Activated CD4-positive, alpha-beta T cell treated with anti-CD3 and anti-CD28 coated beads, Interleukin-2, amount 50 U/mL, for 1 hour (primary cell): ENCODE measurements around the gene ZMIZ1.

Experiments used
- DNase-seq: peaks from one replicate; pipeline ENCODE4 v3.0.0-alpha.2; 2020

ZMIZ1 gene

DNA sequence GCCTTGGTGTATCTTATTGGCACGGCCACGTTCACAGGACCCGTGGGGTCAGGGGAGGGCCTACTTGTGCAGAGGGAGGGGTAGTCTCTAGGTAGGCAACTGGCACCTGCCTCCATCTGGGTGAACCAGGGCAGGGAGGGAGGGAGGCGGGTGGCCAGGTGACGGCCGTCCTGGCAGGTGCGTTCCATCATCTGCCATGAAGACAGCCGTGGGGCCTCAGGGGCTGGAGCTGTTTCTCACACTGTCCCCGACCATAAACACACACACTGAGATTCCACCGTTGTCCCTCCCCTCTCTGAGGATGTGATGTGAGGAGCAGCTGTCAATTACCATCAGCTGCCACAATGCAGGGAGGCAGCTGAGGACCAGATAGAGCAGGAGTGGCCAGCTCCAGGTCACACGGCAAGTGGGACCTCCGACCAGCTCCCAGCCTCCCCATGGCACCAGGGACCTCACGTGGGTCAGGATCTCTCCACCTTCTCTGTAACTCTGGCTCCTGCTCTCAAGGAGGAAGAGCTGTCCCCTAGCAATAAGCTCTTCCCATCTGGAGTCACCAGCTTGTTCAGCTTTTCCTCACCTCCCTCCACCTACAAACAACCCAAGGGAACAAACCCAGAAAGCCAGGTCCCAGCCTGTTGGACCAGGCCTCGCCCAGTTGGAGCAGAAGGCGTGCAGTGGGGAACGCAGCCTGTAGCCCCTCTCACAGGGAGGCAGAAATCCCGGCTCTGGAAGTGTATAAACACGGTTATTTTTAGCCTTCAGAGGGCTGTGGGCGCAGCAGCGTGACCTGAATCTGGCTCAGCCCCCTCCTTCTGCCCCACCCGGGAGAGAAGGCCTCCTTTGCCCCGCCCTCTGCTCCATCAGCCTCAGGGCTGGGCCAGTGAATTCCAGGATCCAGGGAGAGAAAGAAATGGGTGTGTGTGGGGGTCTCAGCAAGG, 33.1 kb downstream of the ZMIZ1 start:
- no peak for DNase-seq

- no peak for DNase-seq
Observed at GRCh38 chr10:79102498-79102874, 33.7 kb downstream of the ZMIZ1 start.

DNA sequence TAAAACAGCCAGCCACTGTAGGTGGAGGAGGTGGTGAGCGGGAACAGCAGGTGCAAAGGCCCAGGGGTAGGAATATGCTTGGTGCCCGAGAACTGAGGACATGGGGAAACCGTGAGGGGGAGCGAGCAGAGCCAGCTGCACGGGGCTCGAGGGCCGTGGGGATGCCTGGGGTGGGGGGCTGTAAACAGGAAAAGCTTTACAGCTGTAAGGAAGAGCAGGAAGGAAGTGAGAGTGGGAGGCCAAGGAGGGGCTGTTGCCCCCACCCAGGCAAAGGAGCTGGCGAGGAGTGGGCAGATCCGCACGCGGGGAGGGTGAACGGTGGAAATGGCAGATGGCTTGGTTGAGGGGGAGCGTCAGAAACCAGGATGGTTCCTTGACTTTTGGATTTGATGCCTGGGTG, 34.4 kb downstream of the ZMIZ1 start:
- DNase-seq: no peak

GRCh38 chr10:79103585-79103984, 34.8 kb downstream of the ZMIZ1 start:
- no peak for DNase-seq

DNA sequence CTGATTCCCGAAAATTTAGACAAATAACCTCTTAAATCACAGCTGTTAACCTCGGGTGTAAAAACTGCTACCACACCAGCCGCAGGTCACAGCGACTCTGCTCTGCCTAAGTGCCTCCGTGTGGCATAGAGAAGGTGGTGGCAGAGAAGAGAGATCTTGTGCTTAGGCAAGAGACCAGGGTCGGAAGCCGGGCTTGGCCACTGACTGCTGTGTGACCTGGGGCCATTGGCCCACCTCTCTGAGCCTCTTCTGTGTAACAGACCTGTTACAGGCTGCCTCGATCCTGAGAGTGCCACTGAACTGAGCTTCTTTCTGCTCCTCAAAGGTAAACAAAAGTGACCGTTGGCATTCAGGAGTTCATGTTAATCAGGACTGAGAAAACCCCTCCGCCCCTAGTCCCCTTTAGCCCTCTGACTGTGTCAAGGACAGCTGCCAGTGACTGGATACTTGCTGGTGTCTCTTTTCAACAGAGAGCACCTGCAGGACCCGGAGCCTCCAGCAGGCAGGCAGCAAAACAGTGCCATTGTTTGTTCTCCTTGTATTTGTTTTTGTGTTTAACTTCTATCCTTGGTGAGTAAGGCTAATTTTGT, 36.5 kb downstream of the ZMIZ1 start:
- DNase-seq: no peak

- no peak for DNase-seq
Observed at GRCh38 chr10:79105818-79106217, 37.1 kb downstream of the ZMIZ1 start.

DNA sequence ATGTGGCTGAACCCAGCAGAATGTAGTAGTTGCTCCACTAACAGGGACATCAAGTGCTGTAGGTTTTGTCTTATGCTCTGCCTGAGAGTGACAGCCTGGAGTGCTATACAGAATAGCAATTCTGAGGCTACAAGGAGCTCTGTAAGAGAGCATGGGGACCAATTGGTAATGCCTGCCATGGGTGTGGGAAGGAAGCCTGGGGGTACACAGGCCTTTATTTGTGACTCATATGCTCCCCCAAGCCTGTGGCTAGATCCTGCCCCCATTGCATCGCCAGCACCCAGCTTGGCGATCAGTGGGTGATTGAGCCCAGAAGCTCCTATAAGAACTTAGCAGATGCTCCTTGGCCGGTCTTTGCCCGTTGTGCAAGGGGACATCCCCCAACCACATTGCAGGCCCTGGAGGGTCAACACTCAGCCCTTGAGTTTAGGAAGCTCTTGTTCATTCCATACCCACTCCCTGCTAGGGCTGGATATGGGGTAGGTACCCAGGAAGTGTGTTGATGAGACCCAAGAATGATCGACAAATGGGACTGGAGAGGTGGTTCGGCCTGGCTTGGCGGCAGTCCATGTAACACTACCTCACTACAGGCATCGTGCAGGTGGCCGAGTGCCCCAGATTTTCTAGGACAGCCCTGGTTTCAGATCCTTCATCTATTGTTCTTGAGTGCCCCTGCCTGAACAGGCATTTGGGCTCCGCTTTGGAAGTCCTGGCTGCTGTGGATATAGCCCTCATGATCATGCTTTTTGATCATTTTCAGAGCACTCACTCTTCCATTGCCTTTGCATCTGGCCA, 37.7 kb downstream of the ZMIZ1 start:
- DNase-seq: no peak

DNA sequence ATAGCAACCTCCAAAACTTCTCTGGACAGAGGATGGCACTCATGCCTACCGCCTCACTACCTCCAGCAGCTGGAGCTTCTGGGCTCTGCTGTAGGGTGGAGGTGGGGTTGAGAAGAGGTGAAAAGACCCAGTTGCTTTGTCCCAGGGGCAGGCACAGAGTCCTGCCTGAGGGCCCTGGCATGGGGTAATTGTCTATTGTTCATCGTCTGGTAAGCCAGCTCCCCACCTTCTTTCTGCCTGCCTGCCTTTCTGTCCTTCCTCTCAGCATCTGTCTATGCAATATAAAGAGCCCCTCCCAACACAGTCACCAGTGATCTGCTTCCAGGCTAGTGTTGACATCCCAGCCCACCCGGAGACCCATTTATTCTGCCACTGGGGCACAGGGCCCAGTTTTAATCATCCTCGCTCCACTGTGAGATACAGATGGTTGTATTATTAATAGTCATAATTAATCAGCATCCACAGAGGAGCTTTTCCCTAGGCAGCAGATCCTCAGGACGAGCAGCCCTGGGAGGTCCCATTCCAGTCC, 39.0 kb downstream of the ZMIZ1 start:
- DNase-seq: no peak

- DNase-seq: no peak
Observed at GRCh38 chr10:79108728-79109127, 40.0 kb downstream of the ZMIZ1 start.

DNA sequence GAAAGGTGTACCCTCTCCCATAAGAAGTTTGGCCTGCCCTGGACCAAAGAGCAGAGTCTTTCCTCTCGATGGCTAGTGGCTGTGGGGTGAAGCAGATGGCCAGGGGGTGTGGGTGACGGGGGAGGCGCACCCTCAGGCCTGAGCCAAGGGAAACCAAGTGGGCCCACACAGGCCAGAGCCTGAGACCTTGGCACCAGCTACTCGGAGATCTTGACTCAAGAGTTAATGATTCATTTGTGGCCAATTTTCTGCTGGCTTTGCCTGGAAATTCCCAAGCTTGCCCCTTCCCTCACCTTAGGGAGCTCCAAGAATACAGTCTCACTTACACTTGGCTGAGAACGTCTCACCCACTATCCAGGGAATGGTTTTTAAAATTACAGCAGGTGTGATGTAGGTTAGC, 42.7 kb downstream of the ZMIZ1 start:
- no peak for DNase-seq

GRCh38 chr10:79111846-79112614, 43.3 kb downstream of the ZMIZ1 start:
- no peak for DNase-seq

DNA sequence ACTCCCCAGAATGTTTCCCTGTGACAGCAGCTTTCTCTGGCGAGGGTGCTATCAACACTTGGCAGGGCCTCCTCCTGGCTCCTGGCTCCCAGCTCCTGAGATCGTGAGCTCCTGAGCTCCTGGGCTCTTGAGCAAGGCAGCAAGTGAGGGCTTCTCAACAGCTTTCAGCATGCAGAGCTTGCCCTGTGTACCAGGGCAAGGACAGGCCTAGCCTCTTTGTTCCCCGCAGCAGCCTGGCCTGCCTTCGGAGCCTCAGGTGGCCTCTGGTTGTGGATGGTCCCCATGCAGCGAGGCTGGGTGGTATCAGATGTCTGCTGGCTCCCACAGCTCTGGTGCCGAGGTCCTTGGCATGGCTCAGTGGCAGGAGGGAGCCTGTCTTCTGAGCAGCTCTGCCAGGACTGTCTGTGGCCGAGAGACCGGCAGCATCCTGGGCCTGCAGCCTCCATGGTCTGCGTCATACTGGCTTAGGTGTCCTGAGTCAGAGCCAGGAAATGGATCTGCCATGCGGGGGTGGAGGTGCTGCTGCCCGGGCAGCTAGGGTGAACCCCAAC, 44.2 kb downstream of the ZMIZ1 start:
- no peak for DNase-seq

DNA sequence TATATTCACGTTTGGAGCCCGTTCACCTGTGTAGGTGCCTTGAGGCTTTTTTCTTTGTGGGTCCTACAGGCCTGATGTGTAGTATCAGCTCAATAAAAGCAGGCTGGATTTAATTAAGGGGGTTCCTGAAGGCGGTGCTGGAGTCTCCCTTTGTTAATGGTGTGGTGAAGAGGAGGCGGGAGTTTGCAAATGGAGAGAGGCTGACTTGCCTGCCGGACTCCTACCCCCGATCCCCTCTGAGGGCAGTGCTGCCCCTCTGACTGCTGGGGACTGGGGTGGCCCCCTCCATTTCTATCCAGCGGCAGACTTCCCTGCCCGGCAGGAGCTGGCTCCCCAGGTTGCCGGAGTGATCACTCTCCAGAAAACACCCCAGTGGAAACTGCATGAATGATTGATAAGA, 45.1 kb downstream of the ZMIZ1 start:
- no peak for DNase-seq

- no peak for DNase-seq
Observed at GRCh38 chr10:79115302-79115701, 46.5 kb downstream of the ZMIZ1 start.

GRCh38 chr10:79116368-79116767, 47.6 kb downstream of the ZMIZ1 start:
- no peak for DNase-seq

DNA sequence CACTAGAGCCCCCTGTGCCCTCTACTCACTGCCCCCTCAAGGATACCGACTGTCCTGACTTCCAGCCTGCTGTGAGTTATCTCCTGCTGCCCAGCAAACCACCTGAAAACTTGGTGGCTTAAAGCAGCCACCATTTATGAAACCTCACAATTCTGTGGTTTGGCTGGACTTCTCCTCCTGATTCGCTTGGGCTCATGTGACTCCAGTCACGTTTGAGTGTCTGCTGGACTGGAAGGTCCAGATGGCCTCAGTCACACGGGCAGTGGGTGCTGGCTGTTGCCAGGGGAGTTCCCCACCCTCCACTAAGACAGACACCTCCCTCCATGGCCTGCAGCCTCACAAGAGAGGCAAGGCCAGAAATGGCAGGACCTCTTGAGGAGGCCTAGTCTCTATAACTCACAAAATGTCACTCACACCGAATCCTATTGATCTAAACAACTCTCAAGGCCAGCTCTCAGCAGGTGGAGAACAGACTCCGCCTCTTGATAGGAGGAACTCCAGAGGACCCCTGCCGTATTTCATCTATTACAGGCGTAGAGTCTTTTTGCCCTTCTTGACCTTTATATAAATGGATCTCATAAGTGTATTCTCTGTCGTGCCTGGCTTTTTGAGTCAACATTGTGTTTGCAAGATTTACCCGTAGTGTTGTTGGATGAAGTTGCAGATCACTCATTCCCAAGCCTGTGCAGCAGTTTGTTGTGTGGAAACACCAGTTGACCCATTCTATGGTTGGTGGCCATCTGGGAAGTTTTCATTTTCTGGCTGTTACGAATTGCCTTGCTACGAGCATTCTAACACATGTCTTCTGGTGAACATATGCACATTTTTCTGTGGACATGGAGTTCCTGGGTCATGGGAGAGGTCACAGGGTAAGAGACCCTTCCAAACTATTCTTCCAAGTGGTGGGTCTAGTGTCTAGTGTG, 48.3 kb downstream of the ZMIZ1 start:
- DNase-seq: no peak

GRCh38 chr10:79118286-79119202, 49.8 kb downstream of the ZMIZ1 start:
- DNase-seq: no peak

DNA sequence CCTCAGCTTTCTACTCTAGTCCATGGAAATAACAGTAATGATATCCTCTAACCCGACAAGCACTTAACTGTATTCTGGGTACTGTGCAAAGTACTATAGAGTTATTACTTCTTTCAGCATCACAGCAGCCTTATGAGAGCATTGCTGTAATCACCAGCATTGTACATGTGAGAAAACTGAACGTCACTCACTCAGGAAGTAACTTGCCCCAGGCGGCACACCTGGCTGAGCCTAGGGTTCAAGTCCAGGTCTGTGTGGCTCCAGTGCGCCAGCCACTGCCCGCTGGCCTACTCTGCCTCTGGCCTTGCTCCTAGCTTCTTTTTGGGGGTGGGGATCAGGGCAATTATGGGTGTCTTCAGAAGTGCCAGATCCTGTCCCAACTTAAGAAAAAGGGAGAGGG, 50.5 kb downstream of the ZMIZ1 start:
- DNase-seq: no peak

DNA sequence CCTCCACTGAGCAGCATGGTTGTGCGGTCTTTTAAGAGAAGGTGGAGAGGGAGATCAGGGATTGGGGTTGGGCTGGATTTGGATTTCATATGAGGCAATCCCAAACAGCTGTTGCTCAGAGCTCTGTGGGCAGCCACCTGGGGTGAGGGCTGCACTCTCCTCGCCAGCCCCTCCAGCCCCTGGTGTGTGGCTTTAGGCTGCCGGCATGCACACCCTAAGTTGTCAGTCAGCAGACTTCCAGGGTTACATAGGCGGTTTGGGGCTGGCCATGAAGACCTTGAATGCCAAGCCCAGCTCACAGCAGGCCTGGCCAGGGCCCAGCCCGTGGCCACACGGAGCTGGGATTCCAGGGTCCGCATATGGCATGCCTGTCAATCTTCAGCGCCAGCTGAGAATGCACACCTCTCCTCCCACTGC, 54.8 kb downstream of the ZMIZ1 start:
- DNase-seq: no peak

GRCh38 chr10:79124066-79124465, 55.3 kb downstream of the ZMIZ1 start:
- no peak for DNase-seq
